ENCODE results near the gene ELMO3.
A peak's percentile ranks its signal among the peaks of the same experiment; 100 is the strongest.

The ELMO3 gene

GRCh38 chr16:67183284-67183626, 15.7 kb upstream of the ELMO3 start:
- DNase-seq: no peak

GRCh38 chr16:67183627-67184452, 15.1 kb upstream of the ELMO3 start, which contains the start of gene MATCAP1:
Gene MATCAP1 (minus strand): TSS chr16:67183963. CDS start chr16:67180610, 3,353 bp downstream.
- DNase-seq: peak; percentile 98

GRCh38 chr16:67184453-67184994, 14.4 kb upstream of the ELMO3 start:
- DNase-seq: no peak

- peak; percentile 98 for DNase-seq
These were observed 13.8 kb upstream of the ELMO3 start for GRCh38 chr16:67184995-67185650.

- no peak for DNase-seq
These were observed 13.2 kb upstream of the ELMO3 start for GRCh38 chr16:67185651-67186134.

- DNase-seq: peak; percentile 97
These were observed 12.4 kb upstream of the ELMO3 start for GRCh38 chr16:67186550-67186950.

GRCh38 chr16:67187175-67187890, 11.6 kb upstream of the ELMO3 start:
- no peak for DNase-seq

- no peak for DNase-seq
These were observed 10.6 kb upstream of the ELMO3 start for GRCh38 chr16:67188323-67188722.

GRCh38 chr16:67188798-67189197, 10.1 kb upstream of the ELMO3 start:
- DNase-seq: no peak

GRCh38 chr16:67190041-67190440, 8.9 kb upstream of the ELMO3 start, which contains the start of gene EXOC3L1:
Gene EXOC3L1 (minus strand): TSS chr16:67190136. CDS start chr16:67189676, 460 bp downstream.
- no peak for DNase-seq

GRCh38 chr16:67190448-67191399, 8.2 kb upstream of the ELMO3 start:
- no peak for DNase-seq

- DNase-seq: no peak
These were observed 7.4 kb upstream of the ELMO3 start for GRCh38 chr16:67191411-67191994.

GRCh38 chr16:67191995-67192681, 6.8 kb upstream of the ELMO3 start, which contains the start of gene E2F4:
Gene E2F4 (plus strand): TSS chr16:67192155. CDS start chr16:67192228, 73 bp downstream.
- DNase-seq: peak; percentile 94

GRCh38 chr16:67192781-67193361, 6.1 kb upstream of the ELMO3 start:
- no peak for DNase-seq

- DNase-seq: no peak
These were observed 5.4 kb upstream of the ELMO3 start for GRCh38 chr16:67193536-67193935.

- DNase-seq: no peak
These were observed 4.7 kb upstream of the ELMO3 start for GRCh38 chr16:67194260-67194659.

- no peak for DNase-seq
These were observed 3.3 kb upstream of the ELMO3 start for GRCh38 chr16:67195676-67196075.

- DNase-seq: no peak
These were observed 2.0 kb upstream of the ELMO3 start for GRCh38 chr16:67196881-67197280.

- no peak for DNase-seq
These were observed 1.2 kb upstream of the ELMO3 start for GRCh38 chr16:67197704-67198103.

GRCh38 chr16:67198238-67198734, 645 bp upstream of the ELMO3 start:
- peak; percentile 72 for DNase-seq

Data from islet precursor cell (in vitro differentiated cells).